Measurements from ENCODE around the gene AXIN2.

Gene AXIN2

GRCh38 chr17:65515959-65516948 is 45.2 kb downstream of the AXIN2 start (continued):
- TF ChIP-seq, protein P1, sequence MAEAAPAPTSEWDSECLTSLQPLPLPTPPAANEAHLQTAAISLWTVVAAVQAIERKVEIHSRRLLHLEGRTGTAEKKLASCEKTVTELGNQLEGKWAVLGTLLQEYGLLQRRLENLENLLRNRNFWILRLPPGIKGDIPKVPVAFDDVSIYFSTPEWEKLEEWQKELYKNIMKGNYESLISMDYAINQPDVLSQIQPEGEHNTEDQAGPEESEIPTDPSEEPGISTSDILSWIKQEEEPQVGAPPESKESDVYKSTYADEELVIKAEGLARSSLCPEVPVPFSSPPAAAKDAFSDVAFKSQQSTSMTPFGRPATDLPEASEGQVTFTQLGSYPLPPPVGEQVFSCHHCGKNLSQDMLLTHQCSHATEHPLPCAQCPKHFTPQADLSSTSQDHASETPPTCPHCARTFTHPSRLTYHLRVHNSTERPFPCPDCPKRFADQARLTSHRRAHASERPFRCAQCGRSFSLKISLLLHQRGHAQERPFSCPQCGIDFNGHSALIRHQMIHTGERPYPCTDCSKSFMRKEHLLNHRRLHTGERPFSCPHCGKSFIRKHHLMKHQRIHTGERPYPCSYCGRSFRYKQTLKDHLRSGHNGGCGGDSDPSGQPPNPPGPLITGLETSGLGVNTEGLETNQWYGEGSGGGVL (tag by site-specific recombination; IDR thresholded peaks at IDR 0.05): peak; percentile 52
- no peak for TF ChIP-seq ZNF48 (tag by site-specific recombination; IDR thresholded peaks at IDR 0.05)
- peak; percentile 67 for TF ChIP-seq GLIS1 (tag by site-specific recombination; IDR thresholded peaks at IDR 0.05)
- 0 out of 2 replicates have a peak, but pooled peaks have one; percentile 24 for TF ChIP-seq WT1 (tag by site-specific recombination; IDR thresholded peaks at IDR 0.05)
- TF ChIP-seq ZNF140 (tag by site-specific recombination; IDR thresholded peaks at IDR 0.05): peak; percentile 24; the same call in 1 of the 2 replicates
- peak; percentile 67 for TF ChIP-seq EGR2 (tag by site-specific recombination; IDR thresholded peaks at IDR 0.05; ENCODE audit: low read depth)
- no peak for TF ChIP-seq ZNF366 (tag by site-specific recombination; conservative IDR thresholded peaks at IDR 0.05)
- no peak for TF ChIP-seq ZSCAN23 (tag by site-specific recombination; IDR thresholded peaks at IDR 0.05)
- peak; percentile 52; the same call in 1 of the 2 replicates for TF ChIP-seq TCF7L2 (IDR thresholded peaks at IDR 0.05; ENCODE audit: borderline replicate concordance, low read depth, low read length)
- TF ChIP-seq, protein P2, sequence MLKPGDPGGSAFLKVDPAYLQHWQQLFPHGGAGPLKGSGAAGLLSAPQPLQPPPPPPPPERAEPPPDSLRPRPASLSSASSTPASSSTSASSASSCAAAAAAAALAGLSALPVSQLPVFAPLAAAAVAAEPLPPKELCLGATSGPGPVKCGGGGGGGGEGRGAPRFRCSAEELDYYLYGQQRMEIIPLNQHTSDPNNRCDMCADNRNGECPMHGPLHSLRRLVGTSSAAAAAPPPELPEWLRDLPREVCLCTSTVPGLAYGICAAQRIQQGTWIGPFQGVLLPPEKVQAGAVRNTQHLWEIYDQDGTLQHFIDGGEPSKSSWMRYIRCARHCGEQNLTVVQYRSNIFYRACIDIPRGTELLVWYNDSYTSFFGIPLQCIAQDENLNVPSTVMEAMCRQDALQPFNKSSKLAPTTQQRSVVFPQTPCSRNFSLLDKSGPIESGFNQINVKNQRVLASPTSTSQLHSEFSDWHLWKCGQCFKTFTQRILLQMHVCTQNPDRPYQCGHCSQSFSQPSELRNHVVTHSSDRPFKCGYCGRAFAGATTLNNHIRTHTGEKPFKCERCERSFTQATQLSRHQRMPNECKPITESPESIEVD (tag by site-specific recombination; IDR thresholded peaks at IDR 0.05): peak; percentile 61
- TF ChIP-seq SP7 (tag by site-specific recombination; IDR thresholded peaks at IDR 0.05): 0 out of 2 replicates have a peak, but pooled peaks have one; percentile 17
- 0 out of 2 replicates have a peak, but pooled peaks have one; percentile 27 for TF ChIP-seq ZNF423 (tag by site-specific recombination; IDR thresholded peaks at IDR 0.05)
- TF ChIP-seq, protein P3, sequence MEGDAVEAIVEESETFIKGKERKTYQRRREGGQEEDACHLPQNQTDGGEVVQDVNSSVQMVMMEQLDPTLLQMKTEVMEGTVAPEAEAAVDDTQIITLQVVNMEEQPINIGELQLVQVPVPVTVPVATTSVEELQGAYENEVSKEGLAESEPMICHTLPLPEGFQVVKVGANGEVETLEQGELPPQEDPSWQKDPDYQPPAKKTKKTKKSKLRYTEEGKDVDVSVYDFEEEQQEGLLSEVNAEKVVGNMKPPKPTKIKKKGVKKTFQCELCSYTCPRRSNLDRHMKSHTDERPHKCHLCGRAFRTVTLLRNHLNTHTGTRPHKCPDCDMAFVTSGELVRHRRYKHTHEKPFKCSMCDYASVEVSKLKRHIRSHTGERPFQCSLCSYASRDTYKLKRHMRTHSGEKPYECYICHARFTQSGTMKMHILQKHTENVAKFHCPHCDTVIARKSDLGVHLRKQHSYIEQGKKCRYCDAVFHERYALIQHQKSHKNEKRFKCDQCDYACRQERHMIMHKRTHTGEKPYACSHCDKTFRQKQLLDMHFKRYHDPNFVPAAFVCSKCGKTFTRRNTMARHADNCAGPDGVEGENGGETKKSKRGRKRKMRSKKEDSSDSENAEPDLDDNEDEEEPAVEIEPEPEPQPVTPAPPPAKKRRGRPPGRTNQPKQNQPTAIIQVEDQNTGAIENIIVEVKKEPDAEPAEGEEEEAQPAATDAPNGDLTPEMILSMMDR (tag by site-specific recombination; IDR thresholded peaks at IDR 0.05): no peak
- no peak for TF ChIP-seq PRDM1 (tag by site-specific recombination; IDR thresholded peaks at IDR 0.05)
- no peak for TF ChIP-seq REPIN1 (tag by site-specific recombination; IDR thresholded peaks at IDR 0.05; ENCODE audit: low read depth)
- no peak for TF ChIP-seq ZNF350 (tag by site-specific recombination; IDR thresholded peaks at IDR 0.05)
- peak; percentile 70; the same call in 1 of the 2 replicates for TF ChIP-seq ZFHX2 (tag by site-specific recombination; conservative IDR thresholded peaks at IDR 0.05)

- H3K4me3 ChIP-seq (ENCODE audit: low read depth, low read length): no peak overlapping the region
- no peak overlapping the region for H3K27ac ChIP-seq (ENCODE audit: extremely low read depth, low read depth, low read length)
- peaks cover 6% of the 10 kb centered on the region; the same call in 1 of the 2 replicates for H3K4me1 ChIP-seq (ENCODE audit: control insufficient read depth, insufficient read depth, low read length)
- CTCF ChIA-PET: no interaction called here
- H3K36me3 ChIP-seq (ENCODE audit: control insufficient read depth in 2 of 2, insufficient read depth in 1 of 2, low read length in 2 of 2): no peaks in the 10 kb centered on the region
- POLR2A ChIA-PET: no interaction called here
- H3K9me3 ChIP-seq (ENCODE audit: control insufficient read depth, insufficient read depth, low read depth, low read length): no peaks in the 10 kb centered on the region
- TF ChIP-seq, protein P4, sequence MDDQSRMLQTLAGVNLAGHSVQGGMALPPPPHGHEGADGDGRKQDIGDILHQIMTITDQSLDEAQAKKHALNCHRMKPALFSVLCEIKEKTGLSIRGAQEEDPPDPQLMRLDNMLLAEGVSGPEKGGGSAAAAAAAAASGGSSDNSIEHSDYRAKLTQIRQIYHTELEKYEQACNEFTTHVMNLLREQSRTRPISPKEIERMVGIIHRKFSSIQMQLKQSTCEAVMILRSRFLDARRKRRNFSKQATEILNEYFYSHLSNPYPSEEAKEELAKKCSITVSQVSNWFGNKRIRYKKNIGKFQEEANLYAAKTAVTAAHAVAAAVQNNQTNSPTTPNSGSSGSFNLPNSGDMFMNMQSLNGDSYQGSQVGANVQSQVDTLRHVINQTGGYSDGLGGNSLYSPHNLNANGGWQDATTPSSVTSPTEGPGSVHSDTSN (CRISPR knock-in tag; IDR thresholded peaks at IDR 0.05): no peak
- TF ChIP-seq ZNF112 (tag by site-specific recombination; IDR thresholded peaks at IDR 0.05) (no peak), ZNF837 (tag by site-specific recombination; IDR thresholded peaks at IDR 0.05) (no peak), ZNF341 (tag by site-specific recombination; IDR thresholded peaks at IDR 0.05; ENCODE audit: low read depth) (no peak), ZFP69B (tag by site-specific recombination; IDR thresholded peaks at IDR 0.05) (no peak), IKZF3 (tag by site-specific recombination; IDR thresholded peaks at IDR 0.05) (no peak), ZNF654 (tag by site-specific recombination; IDR thresholded peaks at IDR 0.05; ENCODE audit: low read depth) (no peak), ZBTB7A (tag by site-specific recombination; IDR thresholded peaks at IDR 0.05; ENCODE audit: low read depth) (no peak), ZNF248 (tag by site-specific recombination; IDR thresholded peaks at IDR 0.05) (no peak), ZNF133 (tag by site-specific recombination; IDR thresholded peaks at IDR 0.05) (no peak), ZFP41 (tag by site-specific recombination; IDR thresholded peaks at IDR 0.05; ENCODE audit: borderline replicate concordance) (no peak), ZNF146 (tag by site-specific recombination; IDR thresholded peaks at IDR 0.05) (no peak), SP7 (tag by site-specific recombination; IDR thresholded peaks at IDR 0.05) (no peak)
Measured at GRCh38 chr17:65515512-65515911, 45.9 kb downstream of the AXIN2 start.
